ENCODE results near the gene ACADS. TPM values are rescaled to one million over a fixed set of nuclear protein-coding genes. Genes with fewer than 3 reads are reported as not detected.

The ACADS gene
- total RNA-seq, 4 donors from 2014 or later, result 11.3 to 30.9 (median 19.6) TPM

DNA sequence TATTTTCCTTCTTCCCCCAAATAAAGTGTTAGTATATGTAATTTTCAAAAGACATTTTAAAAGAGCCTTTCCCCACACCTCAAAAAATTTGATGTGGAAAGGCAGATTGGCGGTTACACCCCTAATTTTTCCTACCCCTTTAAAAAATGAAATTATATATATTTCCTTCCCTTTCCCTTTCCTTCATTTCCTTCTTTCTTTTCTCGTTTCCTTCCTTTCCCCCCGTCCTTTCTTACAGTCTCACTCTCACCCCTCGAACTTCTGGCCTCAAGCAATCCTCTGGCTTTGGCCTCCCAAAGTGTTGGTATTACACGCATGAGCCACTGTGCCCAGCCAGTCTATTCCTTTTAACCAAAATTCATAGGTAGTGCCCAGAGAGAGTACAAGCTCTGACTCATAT, 19.6 kb upstream of the ACADS start:
- no peak overlapping the region for H3K4me3 ChIP-seq
- peaks cover 0 to 29% (median 2%) of the 10 kb centered on the region in 3 donors for H3K36me3 ChIP-seq
- peaks cover 4 to 10% (median 10%) of the 10 kb centered on the region in 3 donors for H3K4me1 ChIP-seq
- DNase-seq, result no peak
- no peaks in the 10 kb centered on the region for H3K9me3 ChIP-seq
- H3K27me3 ChIP-seq, result no peaks in the 10 kb centered on the region
- intact Hi-C loops (cut with DNase I), result no loop called here
- TF ChIP-seq POLR2A (IDR thresholded peaks at IDR 0.05) (no peak), CTCF (IDR thresholded peaks at IDR 0.05) (no peak)
- H3K27ac ChIP-seq, result no peak overlapping the region
- 69 to 77% methylated on average over 5 of the region's 5 CpGs for WGBS, 2 donors

DNA sequence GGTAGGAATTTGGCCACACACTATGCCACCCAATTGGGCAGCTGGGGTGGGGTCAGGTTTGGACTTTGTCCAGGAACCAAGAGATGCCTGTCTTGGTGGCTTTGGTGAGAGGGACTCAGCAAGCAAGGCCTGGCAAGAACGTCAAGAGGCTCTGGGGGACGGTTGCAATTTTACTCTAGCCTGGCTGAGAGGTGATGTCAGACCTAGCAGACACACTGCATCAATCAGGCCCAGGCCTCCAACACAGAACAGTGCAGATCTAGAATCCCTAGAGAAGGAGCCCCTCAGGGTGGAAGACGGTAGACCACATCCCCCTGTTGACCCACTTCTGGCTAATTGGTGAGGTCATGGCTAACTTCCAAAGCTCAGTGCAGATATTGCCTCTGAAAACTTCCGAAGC, 17.0 kb upstream of the ACADS start:
- 70 to 91% methylated on average over 3 of the region's 4 CpGs for WGBS, 2 donors

DNA sequence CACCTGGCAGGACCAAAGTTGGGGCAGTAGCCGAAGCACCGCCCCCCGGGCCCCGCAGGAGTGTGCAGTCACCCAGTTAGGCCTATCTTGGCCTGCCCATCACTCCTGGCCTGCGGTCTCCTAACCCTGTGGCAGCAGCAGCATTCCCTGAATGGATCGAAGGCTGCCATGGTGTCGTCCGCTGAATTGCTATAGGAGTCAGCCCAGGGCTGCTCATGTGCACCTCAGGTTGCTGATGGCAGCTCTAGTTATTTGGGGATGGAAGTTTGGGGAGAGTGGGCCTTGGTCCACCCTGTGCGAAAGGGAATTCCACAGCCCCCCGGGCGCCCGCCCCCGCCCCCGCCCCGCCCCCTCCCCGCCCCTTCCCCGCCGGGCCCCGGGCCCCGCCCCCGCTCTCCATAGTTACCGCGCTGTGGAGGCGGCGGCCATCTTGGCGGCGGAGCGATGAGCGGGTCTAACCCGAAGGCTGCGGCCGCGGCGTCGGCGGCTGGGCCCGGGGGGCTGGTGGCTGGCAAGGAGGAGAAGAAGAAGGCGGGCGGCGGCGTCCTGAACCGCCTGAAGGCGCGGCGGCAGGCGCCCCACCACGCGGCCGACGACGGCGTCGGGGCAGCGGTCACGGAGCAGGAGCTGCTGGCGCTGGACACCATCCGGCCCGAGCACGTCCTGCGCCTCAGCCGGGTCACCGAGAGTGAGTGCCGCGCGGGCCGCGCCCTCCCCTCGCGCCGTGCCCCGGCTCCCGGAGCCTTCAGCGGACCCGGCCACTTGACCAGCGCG, 15.4 kb upstream of the ACADS start, which contains the start of gene UNC119B:
Gene UNC119B (plus strand): TSS at position 428 of the 774 bp plus-strand sequence. CDS start 17 bp downstream, at position 445.
- WGBS, 2 donors, result 0 to 5% methylated on average over 3 to 5 of the region's 76 CpGs
- peaks cover 14 to 36% (median 18%) of the 10 kb centered on the region in 3 donors for H3K4me1 ChIP-seq
- intact Hi-C loops (cut with DNase I), result loop anchor here (5.0 kb wide), 1 partner anchor 63 kb away; no protein-coding TSS in a partner anchor
- no peaks in the 10 kb centered on the region for H3K9me3 ChIP-seq
- H3K27me3 ChIP-seq, result no peaks in the 10 kb centered on the region
- H3K27ac ChIP-seq, result peak within 1 kb of the TSS; percentile 86 to 93 (median 90)
- H3K36me3 ChIP-seq, result peaks cover 0 to 16% (median 5%) of the 10 kb centered on the region in 3 donors
- TF ChIP-seq CTCF (IDR thresholded peaks at IDR 0.05) (no peak), POLR2A (IDR thresholded peaks at IDR 0.05) (no peak)
- no peak for DNase-seq
- H3K4me3 ChIP-seq, result peak within 1 kb of the TSS; percentile 72 to 98 (median 88)

More for the DNA sequence above, 17.0 kb upstream of the ACADS start:
- intact Hi-C loops (cut with DNase I), result no loop called here
- TF ChIP-seq POLR2A (IDR thresholded peaks at IDR 0.05) (no peak), CTCF (IDR thresholded peaks at IDR 0.05) (no peak)
- no peaks in the 10 kb centered on the region for H3K9me3 ChIP-seq
- peaks cover 11 to 34% (median 18%) of the 10 kb centered on the region in 3 donors for H3K4me1 ChIP-seq
- DNase-seq, result no peak
- no peak overlapping the region for H3K4me3 ChIP-seq
- H3K36me3 ChIP-seq, result peaks cover 0 to 5% (median 0%) of the 10 kb centered on the region in 3 donors
- H3K27ac ChIP-seq, result no peak overlapping the region
- H3K27me3 ChIP-seq, result no peaks in the 10 kb centered on the region

- peaks cover 14 to 36% (median 18%) of the 10 kb centered on the region in 3 donors for H3K4me1 ChIP-seq
- peak overlapping the region; percentile 72 to 98 (median 88) for H3K4me3 ChIP-seq
- TF ChIP-seq POLR2A (IDR thresholded peaks at IDR 0.05) (no peak), CTCF (IDR thresholded peaks at IDR 0.05) (no peak)
- peak overlapping the region; percentile 86 to 93 (median 90) for H3K27ac ChIP-seq
- H3K27me3 ChIP-seq, result no peaks in the 10 kb centered on the region
- WGBS, 2 donors, result 0% methylated on average over 1 of the region's 31 CpGs; no CpG with 5 or more reads in 1 of the 2 donors
- intact Hi-C loops (cut with DNase I), result loop anchor here (5.0 kb wide), 1 partner anchor 64 kb away; no protein-coding TSS in a partner anchor
- no peak for DNase-seq
- H3K36me3 ChIP-seq, result peaks cover 0 to 22% (median 5%) of the 10 kb centered on the region in 3 donors
- H3K9me3 ChIP-seq, result no peaks in the 10 kb centered on the region
Measured at GRCh38 chr12:120710805-120711296, 14.8 kb upstream of the ACADS start.

DNA sequence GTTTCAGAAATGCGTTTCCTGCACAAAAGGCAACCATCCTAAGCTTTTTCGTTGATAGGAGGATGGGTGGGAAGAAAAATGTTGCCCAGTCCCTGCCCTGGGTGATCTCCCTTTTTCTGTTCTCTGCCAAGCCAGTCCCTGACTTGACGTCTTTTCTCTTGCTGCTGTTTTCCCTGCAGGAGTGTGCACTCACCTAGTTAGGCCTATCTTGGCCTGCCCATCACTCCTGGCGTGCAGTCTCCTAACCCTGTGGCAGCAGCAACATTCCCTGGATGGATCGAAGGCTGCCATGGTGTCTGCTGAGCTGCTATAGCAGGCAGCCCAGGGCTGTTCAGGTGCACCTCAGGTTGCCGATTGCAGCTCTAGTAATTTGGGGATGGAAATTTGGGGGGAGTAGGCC, 14.2 kb upstream of the ACADS start:
- intact Hi-C loops (cut with DNase I), result loop anchor here (5.0 kb wide), 1 partner anchor 64 kb away; no protein-coding TSS in a partner anchor
- TF ChIP-seq POLR2A (IDR thresholded peaks at IDR 0.05), result no peak
- no peak for TF ChIP-seq CTCF (IDR thresholded peaks at IDR 0.05)
- no peaks in the 10 kb centered on the region for H3K27me3 ChIP-seq
- H3K27ac ChIP-seq, result peak overlapping the region; percentile 86 to 93 (median 90)
- DNase-seq, result no peak
- WGBS, 2 donors, result 21 to 31% methylated on average over 3 to 5 of the region's 6 CpGs
- peaks cover 0 to 28% (median 8%) of the 10 kb centered on the region in 3 donors for H3K36me3 ChIP-seq
- peaks cover 14 to 36% (median 18%) of the 10 kb centered on the region in 3 donors for H3K4me1 ChIP-seq
- no peaks in the 10 kb centered on the region for H3K9me3 ChIP-seq
- H3K4me3 ChIP-seq, result peak overlapping the region; percentile 72 to 98 (median 88)
